HG02642 (cell line): ENCODE data around the gene SCUBE1.

Experiments used
- ATAC-seq: cut with Tn5 transposase; IDR thresholded peaks from one replicate; pipeline ENCODE4 v1.9.1; 2021; ENCODE audit warnings: mild to moderate bottlenecking; ENCODE audit not compliant: unreplicated experiment, poor library complexity

Gene SCUBE1

GRCh38 chr22:43244402-43244801, 98.8 kb downstream of the SCUBE1 start:
- no peak for ATAC-seq

- ATAC-seq: no peak
Measured at GRCh38 chr22:43243324-43243723, 99.8 kb downstream of the SCUBE1 start.

- no peak for ATAC-seq
Measured at GRCh38 chr22:43242627-43243026, 100.5 kb downstream of the SCUBE1 start.

GRCh38 chr22:43241699-43242386, 101.3 kb downstream of the SCUBE1 start:
- no peak for ATAC-seq

- no peak for ATAC-seq
Measured at GRCh38 chr22:43241138-43241597, 102.0 kb downstream of the SCUBE1 start.

- ATAC-seq: no peak
Measured at GRCh38 chr22:43240614-43241013, 102.6 kb downstream of the SCUBE1 start.

GRCh38 chr22:43239956-43240355, 103.2 kb downstream of the SCUBE1 start:
- no peak for ATAC-seq

- no peak for ATAC-seq
Measured at GRCh38 chr22:43239193-43239780, 103.9 kb downstream of the SCUBE1 start.

GRCh38 chr22:43238526-43239006, 104.6 kb downstream of the SCUBE1 start:
- no peak for ATAC-seq

GRCh38 chr22:43237280-43237679, 105.9 kb downstream of the SCUBE1 start:
- ATAC-seq: no peak

- no peak for ATAC-seq
Measured at GRCh38 chr22:43236411-43237166, 106.6 kb downstream of the SCUBE1 start.

- ATAC-seq: no peak
Measured at GRCh38 chr22:43235445-43236409, 107.4 kb downstream of the SCUBE1 start.

GRCh38 chr22:43234264-43234988, 108.7 kb downstream of the SCUBE1 start:
- no peak for ATAC-seq

GRCh38 chr22:43233529-43233928, 109.6 kb downstream of the SCUBE1 start:
- ATAC-seq: no peak

GRCh38 chr22:43232445-43232844, 110.7 kb downstream of the SCUBE1 start:
- ATAC-seq: no peak

GRCh38 chr22:43231724-43232034, 111.5 kb downstream of the SCUBE1 start:
- no peak for ATAC-seq

GRCh38 chr22:43230971-43231723, 112.0 kb downstream of the SCUBE1 start:
- ATAC-seq: no peak

- ATAC-seq: no peak
Measured at GRCh38 chr22:43230571-43230970, 112.6 kb downstream of the SCUBE1 start.

- ATAC-seq: no peak
Measured at GRCh38 chr22:43228863-43229262, 114.3 kb downstream of the SCUBE1 start.
